Stimulated activated CD8-positive, alpha-beta memory T cell treated with anti-CD3 and anti-CD28 coated beads, Interleukin-12 subunit alpha, Interleukin-12 subunit beta, amount 100 ng/mL, for 24 hours (primary cell): ENCODE results near the gene FCHSD2.

Experiments used
- DNase-seq: peaks from one replicate; pipeline ENCODE4 v3.0.0-alpha.2; 2020; ENCODE audit errors: extremely low read depth

Gene FCHSD2

DNA sequence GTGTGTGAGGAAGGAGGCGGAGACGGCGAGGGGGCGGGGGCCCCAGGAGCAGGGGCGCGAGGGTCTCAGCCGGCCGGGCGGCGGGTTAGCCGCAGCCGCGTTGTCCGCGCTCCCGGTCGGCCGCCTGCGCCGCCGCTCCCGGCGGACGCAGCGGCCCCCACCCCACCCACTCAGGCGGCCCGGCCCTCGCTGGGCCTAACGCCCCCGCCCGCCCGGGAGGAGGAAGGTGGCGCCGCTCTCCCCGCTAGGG is at the start of gene FCHSD2:
TSS of gene FCHSD2 (minus strand) at position 191 of the 250 bp plus-strand sequence. CDS start 441 bp downstream, outside the sequence.
- no peak for DNase-seq

DNA sequence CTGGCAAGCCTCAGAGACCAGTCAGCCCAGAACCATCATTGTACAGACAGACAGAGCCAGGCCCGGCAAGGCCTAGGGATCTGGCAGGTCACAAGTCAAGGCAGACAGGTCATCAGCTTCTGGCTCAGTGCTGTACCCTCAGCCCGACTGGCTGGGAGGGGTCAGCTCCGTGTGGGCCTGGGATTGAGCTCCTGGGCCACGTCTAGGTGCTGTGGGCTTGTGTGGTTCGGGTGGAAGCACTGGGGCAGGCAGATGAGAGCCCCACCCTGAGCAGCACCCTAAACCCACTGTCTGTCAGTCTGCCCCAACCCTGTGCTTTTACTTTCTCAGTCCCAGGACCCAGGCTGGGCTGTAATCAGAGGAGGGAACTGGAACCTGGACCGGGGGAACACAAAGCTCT is 49.0 kb upstream of the FCHSD2 start:
- no peak for DNase-seq

DNA sequence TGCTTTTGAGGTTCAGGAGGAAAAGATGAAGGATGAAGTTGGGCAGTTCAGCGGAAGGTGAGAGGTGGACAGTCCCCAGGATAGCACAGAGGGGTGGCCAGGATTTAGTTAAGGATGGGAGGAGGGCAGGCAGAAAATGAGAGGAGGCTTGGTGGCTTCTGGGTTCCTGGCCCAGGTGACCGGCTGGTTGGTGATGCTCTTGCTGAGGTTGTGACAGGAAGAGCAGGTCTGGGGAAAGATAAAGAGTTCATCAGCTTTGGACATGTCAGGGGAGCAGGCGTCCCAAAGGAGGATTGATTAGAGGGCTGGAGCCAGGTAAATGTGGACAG is 48.4 kb upstream of the FCHSD2 start:
- no peak for DNase-seq

DNA sequence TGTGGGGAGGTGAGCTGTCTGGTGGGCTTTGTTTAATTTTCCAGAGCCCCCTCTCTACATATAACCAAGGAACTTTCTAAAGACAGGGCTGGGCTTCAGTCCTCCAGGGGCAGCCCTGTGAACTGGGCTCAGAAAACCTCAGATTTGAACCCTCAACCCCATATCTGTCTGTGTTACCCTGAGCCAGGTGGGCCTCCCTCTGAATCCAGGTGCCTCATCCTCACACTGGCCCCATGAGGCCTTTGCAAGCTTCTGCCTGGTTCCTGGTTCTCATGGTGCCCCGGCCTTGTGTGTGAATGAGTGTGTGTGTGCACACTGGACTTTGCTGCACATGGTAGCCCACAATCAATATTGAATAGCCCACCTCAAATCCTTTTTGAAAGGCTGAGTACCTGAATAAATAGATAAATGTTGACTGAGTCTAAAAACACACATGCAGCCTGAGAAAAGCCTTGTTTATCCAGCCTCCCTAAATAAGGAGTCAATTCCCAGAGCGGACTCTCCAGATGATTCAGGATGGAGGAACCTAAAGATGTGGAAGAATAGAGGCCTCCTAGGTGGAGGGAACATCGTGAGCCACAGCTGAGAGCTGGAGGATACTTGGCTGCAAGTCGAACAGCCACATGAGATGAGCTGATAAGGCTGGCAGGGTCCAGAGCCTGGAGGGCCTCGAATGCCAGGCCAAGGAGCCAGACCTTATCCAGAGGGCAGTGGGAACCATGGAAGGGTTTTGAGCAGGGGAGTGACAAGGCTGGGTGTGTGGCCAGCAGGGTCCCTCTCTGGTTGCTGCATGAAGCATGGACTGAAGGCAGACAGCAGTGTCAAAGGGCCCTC is 47.8 kb upstream of the FCHSD2 start:
- no peak for DNase-seq

DNA sequence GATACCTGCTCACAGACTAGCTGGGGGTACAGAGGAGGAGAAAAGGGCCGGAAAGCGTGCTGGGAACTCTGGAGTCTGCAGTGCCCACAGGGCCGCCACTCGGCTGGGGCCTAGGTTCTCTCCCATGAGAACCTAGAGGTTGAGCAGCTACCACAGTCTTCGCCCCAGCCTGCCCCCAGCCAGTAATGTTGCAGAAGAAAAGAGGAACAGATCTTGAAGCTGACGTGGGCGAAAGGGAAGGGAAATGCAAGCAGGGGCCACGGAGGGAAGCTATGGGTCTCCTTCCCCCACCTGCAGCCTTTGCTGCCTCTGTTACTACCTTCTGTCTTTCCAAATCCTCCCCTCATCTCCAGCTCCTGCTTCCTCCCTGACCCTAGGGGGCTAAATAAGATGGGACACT is 47.2 kb upstream of the FCHSD2 start:
- no peak for DNase-seq

DNA sequence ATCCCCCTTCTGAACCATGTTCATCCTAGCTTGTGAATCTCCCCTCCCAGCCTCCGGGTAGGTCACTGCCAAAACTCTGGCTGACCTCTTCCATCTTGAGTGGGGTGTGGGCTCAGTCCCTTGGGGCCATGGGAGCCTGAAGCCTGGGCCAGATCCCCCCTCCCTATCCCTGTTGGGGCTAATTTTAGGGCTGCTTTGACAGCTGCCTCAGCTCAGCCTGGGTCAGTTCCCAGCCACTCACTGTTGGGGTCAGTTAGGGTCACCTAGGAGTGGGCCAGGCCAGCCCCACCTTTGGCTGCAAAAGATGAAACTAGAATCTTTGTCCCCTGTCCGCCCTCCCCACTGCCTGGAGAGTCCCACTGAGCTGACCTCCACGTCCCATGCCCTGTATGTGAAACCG is 46.2 kb upstream of the FCHSD2 start:
- DNase-seq, result no peak

DNA sequence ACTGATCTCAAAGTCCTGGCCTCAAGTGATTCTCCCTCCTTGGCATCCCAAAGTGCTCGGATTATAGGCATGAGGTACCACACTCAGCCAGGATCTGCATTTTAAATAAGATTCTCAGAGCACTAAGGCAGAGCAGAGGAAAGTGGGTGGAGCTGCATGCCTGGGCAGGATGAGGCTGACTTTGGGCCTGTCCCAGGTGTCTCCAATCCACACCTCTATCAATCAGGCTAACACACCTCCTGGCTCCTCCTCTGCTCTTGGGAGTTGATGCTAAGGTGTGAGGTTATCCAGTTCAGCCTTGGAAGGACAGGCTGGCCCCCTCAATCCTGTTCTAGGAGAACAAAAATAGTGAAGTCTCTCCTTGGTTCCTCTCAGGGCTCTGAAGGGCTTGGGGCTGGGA is 45.7 kb upstream of the FCHSD2 start:
- DNase-seq, result no peak

DNA sequence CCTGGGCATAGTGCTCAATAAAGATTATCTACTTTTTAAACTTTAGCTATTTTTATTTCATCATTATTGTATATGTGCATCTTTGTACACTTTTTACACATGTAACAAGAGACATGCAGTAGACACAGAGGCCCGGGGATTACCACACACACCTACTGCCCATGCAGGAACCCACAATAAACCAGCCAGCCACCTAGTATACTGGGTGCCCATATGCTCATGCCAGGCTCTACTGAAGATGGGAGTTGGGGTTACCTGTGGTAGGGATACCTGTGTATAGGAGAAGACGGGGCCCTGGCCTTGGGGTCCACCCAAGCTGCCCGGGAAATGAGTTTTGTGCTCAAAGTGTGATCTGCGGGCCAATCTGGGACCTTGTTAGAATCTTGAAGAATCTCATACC is 44.8 kb upstream of the FCHSD2 start:
- DNase-seq, result no peak

DNA sequence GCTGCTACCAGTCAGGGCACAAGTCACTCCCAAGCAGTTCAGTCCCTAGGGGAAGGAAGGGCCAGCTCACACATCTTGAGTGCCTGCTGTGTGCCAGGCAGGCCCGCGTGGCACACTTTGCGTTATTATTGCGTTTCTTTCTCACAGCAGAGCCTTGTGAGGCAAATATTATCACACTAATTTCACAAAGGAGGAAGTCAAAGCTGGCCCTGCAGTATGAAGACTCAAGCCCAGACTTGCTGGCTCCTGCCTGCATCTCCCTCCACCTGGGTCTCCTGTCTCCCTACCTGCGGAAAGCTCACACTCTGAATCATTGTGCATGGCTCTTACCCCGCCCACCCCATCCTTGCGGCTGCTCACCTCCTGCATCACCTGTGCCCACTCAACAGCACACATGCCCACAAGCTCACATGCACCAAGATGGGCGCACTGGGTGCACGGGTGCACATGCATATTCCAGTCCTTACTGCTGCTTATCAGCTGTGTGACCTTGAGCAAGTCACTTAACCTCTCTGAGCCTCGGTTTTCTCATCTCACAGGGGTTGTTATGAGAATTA is 44.3 kb upstream of the FCHSD2 start:
- no peak for DNase-seq

DNA sequence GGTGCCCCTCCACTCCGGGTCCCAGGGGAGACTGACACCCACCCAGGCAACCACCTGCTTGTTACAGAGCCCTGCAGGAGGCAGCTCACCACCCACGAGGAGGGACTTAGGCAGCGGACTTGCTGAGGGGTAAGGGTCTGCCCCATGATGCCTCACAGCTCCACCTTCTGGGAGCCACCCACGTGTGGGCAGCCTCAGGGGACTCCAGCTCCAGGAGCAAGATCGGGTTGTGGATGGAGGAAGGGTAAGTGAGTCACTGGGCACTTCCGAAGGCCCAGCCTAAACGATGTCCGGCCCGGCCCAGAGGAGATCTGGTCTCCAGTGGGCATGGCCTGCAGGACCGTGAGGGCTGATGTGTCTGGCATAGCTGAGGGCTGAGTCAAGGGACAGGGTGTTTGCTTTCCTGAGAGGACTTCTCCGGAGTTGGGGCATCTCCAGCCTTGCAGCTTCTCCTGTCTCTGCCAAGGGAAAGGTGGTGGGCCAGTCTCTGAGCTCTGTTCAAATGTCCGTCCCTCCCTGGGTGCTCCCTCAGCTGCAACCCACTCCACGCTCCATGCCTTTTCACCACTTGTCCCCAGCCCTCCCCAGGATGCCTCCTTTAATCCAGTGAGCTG is 43.7 kb upstream of the FCHSD2 start:
- DNase-seq, result no peak

DNA sequence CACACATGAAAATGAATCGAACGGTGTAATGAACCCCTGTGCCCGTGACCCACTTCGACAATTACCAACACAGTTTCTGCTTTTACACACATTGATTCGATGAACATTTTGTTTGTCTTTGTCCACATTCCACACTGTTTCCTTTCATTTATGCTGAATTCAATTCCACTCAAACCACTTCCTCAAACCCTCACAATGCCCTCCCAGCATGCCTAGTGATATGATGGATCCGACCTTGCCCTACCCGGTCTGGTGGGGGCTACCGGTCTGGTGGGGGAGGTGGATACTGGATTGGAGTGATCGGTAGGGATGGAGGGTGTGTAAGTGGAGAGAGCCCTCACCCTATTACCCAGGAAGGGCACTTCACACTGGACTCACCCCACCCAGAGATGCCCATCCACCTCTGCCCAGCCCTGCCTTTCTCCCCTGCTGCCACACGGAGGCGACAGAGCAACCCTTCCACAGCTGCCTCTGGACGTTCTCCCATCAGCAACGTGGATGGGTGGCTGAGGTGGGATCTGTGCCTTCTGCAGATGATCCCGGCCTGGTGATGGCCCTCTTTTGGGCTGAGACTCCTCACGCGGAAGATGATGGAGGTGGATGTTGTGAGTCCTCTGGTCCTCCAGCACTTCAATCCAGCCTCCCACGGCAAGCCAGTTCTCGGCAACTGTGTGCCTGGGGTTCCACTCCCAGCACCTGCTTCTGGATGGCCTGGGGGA is 43.0 kb upstream of the FCHSD2 start:
- DNase-seq, result no peak

DNA sequence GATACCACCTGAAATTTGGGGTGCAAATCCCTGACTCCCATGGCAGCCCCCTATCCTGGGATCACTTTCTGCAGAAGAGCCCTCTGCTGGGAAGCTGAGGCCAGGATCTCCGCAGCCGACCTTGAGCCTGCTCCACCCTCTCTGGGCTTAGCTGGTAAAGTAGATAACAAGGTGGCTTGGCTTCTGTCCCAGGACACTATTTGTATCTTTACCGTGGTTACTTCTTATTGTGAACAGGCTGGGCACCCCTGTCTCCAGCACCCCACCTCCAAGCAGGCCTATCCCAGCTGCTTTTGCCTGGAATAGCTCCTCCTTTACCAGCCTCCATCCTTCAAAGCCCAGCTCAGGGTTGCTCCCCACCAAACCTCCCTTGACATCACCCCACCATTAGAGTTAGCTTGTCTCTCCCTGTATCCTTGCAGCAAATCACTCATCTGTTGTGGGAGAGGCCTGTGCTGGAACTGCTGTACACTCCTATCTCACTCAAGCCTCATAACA is 40.8 kb upstream of the FCHSD2 start:
- DNase-seq, result no peak

DNA sequence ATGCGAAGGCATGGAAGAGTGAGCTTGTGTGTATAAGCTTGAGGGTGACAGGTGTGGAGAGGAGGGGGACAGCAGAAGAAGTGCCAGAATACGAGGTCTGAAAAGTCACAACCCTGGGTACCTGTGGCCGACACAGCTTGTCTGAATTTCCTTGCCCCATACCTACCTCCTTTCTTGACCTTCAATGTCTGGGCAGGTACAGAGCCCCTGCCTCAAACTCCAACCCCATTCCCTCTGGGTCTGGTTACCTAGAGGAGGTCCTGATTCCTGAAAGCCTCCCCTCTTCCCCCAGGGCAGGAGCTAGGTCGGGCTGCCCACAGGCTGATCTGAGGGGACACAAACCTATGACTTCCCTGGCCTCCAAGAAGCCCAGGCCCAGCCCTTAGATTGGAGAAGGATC is 36.6 kb upstream of the FCHSD2 start:
- no peak for DNase-seq

DNA sequence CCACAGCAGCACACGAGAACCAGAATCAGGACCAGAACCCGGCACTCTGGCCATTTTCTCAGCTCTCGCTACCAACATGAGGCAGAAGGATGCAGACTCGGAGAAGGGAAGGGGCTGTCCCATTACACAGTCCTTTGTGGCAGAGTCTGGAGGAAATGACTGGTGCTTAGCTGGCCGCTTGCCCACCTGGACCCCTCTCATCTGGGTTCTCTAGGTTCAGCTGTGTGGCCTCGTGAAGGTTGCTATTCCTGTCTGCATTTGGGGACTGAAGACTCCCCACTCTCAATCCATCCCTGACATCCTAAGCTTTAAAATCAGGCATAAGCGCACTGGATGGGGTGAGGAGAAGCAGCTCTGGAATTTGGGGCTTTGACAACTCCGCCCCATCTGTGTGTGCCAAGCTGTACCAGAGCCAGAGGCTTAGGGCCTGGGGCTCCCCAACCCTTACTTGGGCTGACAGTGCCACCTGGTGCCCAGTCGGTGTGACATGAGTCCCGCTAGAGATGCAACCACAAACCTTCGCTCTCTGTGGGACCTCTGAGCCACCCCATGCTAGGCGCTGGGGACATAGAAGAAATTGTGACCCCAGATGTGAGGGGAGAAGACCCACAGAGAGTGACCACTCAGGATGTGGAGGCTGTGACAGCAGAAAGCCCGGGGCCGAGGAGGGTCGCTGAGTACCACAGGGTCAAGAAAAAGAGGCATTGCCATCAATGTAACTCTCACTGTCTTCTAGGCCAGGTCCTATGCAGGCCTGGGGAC is 35.8 kb upstream of the FCHSD2 start:
- DNase-seq, result peak; percentile 58

DNA sequence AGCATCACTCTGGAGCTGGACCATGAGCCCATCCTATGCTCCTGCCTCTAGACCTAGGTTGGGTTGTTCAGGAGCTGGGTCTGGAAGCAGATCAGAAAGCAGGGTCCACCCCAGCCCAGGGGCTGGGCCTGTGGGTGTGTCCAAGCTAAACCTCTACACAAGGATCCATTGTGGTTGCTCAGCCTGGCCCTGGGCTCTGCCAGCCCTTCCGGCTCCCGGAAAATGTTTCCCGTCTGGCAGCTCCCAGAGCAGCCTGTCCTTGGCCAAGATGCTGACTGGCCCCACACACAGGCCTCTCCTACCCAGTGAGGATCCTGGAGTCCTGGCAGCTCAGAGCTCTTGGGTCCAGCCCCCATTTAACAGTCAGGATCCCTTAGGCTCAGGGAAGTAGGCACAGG is 35.3 kb upstream of the FCHSD2 start:
- no peak for DNase-seq

DNA sequence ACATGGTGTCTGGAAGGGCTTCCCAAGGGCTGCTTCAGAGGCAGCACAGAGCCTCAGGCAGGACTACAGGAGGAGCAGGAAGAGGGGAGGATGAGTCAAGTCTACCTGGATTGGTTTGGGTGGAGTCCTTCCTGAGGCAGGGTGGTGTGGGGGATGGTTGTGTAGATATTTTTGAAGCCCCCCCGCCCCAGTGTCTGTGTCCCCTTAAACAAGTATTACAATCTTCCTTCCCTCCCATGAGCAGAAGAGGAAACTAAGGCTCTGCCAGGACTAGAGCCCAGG is 34.7 kb upstream of the FCHSD2 start:
- DNase-seq, result no peak

DNA sequence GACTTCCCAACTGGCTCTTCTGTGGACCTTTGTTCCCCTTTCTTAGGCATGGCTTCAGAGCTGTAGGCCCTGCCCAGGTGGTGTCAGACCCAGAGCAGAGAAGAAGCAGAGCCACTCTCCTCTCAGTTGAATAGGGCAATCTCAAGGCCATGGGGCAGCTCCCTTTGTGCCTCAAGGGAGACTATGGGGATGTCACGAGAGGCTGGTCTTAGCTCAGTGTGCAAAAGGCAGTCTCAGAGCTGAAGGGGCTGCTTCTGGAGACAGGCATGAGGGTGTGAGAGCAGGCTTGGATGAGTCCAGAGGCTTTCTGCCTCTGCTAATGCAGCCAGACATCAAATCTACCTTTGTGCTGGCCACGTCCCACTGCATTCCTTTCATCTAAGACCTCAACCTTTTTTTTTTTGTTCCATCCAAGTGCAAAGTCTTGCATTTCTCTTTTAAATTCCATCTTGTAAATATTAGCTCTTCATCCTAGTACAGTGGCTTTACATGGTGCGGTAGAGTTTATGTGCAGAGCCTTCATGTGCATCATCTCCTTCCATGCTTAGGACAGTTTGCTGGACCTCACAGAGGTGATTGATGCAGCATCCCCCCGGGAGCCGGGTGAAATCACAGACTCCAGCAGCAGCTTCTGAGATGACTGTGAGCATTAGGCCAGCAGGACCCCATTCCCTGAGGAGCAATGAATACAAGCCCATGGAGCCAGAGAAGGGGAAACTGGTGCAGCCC is 34.2 kb upstream of the FCHSD2 start:
- DNase-seq, result no peak

DNA sequence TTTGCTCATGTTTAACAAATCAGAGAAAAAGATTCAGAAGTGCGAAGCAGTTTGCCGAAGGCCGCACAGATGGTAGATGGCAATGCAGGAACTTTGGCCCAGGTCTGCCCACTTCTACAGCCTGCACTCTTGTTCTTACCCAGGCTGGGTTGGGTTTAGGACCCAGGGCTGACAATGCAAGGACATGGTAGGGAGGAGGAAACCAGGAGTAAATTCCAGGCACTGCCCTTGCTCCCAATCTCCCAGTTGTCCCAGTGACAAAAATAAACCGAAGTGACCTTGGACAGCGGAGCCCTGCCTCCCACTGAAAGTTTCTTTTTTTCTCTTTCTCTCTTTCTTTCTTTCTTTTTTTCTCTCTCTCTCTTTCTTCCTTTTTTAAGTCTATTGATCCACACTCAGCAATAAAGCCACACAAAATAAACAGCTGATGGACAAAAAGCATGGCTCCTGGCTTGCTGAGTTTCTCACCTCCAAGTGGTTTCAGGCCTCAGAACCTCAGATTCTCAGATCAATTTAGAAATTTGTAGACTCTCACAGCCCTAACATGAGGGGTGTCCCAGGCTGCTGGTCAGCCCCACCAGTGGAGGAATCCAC is 33.5 kb upstream of the FCHSD2 start:
- DNase-seq, result no peak

DNA sequence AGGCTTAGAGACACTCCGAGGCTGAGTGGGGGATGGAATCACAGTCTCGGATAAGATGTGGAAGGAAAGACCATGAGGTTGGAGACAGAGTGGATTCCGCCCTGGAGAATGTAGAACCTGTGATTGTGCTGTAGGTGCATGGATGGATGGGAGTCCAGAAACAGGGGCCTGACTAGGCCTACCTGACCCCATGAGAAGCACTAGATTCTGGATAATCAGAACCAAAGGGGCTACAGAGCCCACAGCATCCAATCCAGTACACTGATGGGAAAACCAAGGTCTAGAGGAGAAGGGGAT is 32.3 kb upstream of the FCHSD2 start:
- no peak for DNase-seq

DNA sequence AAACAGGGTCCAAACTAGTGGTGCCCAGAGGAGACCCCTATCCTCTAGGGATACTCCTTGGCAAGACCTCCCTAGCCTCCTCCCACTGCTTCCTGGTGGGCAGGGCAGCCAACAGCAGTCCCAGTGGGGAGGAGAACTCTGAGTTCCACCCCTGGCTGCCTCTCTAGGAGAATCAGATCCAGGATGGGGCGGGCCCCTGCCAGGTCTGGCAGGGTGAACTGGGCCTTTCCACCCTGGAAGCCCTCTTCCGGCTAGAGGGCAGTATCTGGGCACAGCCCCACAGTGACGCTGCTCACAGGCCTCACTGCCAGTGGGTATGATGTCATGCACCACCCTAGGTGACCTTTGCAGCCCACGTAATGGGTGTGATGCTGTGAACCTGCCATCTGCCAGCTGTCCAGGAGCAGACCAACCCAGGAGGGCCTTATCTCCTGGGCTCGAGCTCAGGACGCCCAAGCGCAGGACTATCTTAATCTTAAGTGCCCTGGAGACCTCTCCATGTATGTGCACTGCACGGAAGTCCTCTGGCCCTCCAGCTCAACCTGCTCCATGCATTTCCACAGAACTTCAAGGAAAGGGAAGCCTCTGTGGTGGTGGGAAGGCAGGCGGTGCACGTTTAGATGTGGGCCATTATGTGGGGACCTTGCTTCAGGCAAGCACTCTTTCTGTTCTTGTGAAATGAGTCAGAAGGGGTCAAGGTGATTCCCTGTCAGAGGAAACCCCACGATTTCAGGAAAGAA is 31.8 kb upstream of the FCHSD2 start:
- no peak for DNase-seq
